ENCODE measurements around the gene C19orf33. TPM values are rescaled to one million over a fixed set of nuclear protein-coding genes. Genes with fewer than 3 reads are reported as not detected.
A peak's percentile ranks its signal among the peaks of the same experiment; 100 is the strongest.

Gene C19orf33
- total and polyA plus RNA-seq, 9 of the 15 experiments (the other 6 are each of a cell fraction or from before 2014, with no cell fraction given), result 3.2 TPM; not detected in 8

DNA sequence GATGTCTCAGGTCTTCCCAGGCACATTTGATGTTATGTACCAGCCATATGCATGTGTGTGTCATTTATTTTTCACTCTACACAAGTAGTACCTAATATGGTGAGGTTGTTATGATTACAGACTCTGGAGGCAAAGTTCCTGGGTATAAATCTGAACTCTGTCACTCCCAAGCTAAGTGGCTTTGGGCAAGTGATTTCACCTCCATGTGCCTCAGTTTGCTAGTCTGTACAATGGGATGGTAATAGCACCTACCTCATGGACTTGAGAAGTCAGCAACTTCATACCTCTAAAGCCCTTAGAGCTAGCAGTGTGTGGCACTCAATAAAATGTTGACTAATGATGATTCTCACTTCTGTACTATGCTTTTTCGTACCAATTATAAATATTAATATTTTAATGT, 27.7 kb downstream of the C19orf33 start (continued):
- TF ChIP-seq, protein P1, sequence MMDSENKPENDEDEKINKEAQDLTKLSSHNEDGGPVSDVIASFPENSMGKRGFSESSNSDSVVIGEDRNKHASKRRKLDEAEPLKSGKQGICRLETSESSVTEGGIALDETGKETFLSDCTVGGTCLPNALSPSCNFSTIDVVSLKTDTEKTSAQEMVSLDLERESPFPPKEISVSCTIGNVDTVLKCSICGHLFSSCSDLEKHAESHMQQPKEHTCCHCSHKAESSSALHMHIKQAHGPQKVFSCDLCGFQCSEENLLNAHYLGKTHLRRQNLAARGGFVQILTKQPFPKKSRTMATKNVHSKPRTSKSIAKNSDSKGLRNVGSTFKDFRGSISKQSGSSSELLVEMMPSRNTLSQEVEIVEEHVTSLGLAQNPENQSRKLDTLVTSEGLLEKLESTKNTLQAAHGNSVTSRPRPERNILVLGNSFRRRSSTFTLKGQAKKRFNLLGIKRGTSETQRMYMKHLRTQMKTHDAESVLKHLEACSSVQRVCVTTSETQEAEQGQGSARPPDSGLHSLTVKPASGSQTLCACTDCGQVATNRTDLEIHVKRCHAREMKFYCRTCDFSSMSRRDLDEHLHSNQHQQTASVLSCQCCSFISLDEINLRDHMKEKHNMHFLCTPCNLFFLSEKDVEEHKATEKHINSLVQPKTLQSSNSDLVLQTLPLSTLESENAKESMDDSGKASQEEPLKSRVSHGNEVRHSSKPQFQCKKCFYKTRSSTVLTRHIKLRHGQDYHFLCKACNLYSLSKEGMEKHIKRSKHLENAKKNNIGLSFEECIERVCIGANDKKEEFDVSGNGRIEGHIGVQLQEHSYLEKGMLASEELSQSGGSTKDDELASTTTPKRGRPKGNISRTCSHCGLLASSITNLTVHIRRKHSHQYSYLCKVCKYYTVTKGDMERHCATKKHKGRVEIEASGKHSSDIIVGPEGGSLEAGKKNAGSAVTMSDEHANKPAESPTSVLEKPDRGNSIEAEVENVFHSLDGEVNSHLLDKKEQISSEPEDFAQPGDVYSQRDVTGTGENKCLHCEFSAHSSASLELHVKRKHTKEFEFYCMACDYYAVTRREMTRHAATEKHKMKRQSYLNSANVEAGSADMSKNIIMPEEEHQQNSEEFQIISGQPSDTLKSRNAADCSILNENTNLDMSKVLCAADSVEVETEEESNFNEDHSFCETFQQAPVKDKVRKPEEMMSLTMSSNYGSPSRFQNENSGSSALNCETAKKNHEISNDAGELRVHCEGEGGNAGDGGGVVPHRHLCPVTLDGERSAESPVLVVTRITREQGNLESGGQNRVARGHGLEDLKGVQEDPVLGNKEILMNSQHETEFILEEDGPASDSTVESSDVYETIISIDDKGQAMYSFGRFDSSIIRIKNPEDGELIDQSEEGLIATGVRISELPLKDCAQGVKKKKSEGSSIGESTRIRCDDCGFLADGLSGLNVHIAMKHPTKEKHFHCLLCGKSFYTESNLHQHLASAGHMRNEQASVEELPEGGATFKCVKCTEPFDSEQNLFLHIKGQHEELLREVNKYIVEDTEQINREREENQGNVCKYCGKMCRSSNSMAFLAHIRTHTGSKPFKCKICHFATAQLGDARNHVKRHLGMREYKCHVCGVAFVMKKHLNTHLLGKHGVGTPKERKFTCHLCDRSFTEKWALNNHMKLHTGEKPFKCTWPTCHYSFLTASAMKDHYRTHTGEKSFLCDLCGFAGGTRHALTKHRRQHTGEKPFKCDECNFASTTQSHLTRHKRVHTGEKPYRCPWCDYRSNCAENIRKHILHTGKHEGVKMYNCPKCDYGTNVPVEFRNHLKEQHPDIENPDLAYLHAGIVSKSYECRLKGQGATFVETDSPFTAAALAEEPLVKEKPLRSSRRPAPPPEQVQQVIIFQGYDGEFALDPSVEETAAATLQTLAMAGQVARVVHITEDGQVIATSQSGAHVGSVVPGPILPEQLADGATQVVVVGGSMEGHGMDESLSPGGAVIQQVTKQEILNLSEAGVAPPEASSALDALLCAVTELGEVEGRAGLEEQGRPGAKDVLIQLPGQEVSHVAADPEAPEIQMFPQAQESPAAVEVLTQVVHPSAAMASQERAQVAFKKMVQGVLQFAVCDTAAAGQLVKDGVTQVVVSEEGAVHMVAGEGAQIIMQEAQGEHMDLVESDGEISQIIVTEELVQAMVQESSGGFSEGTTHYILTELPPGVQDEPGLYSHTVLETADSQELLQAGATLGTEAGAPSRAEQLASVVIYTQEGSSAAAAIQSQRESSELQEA (IDR thresholded peaks at IDR 0.05; ENCODE audit: low read depth), result no peak
- no peak for TF ChIP-seq BRD4 (IDR thresholded peaks at IDR 0.05)
- no peak for TF ChIP-seq ZNF311 (CRISPR knock-in tag; IDR thresholded peaks at IDR 0.05)
- TF ChIP-seq, protein P2, sequence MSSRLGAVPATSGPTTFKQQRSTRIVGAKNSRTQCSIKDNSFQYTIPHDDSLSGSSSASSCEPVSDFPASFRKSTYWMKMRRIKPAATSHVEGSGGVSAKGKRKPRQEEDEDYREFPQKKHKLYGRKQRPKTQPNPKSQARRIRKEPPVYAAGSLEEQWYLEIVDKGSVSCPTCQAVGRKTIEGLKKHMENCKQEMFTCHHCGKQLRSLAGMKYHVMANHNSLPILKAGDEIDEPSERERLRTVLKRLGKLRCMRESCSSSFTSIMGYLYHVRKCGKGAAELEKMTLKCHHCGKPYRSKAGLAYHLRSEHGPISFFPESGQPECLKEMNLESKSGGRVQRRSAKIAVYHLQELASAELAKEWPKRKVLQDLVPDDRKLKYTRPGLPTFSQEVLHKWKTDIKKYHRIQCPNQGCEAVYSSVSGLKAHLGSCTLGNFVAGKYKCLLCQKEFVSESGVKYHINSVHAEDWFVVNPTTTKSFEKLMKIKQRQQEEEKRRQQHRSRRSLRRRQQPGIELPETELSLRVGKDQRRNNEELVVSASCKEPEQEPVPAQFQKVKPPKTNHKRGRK (tag; IDR thresholded peaks at IDR 0.05), result no peak
- TF ChIP-seq NCOA6 (IDR thresholded peaks at IDR 0.05), result no peak
- no peak for TF ChIP-seq MAFK (IDR thresholded peaks at IDR 0.05; ENCODE audit: low read length)
- TF ChIP-seq MTA1 (IDR thresholded peaks at IDR 0.05; ENCODE audit: borderline replicate concordance), result no peak
- no peak for TF ChIP-seq ZNF830 (CRISPR knock-in tag; IDR thresholded peaks at IDR 0.05)
- TF ChIP-seq HBP1 (CRISPR knock-in tag; IDR thresholded peaks at IDR 0.05), result no peak
- TF ChIP-seq HDAC1 (IDR thresholded peaks at IDR 0.05), result peak in 1 of 2 experiments; percentile 25; a peak in 1 of 4 replicates
- TF ChIP-seq LCOR (CRISPR knock-in tag; IDR thresholded peaks at IDR 0.05), result no peak
- TF ChIP-seq, protein P3, sequence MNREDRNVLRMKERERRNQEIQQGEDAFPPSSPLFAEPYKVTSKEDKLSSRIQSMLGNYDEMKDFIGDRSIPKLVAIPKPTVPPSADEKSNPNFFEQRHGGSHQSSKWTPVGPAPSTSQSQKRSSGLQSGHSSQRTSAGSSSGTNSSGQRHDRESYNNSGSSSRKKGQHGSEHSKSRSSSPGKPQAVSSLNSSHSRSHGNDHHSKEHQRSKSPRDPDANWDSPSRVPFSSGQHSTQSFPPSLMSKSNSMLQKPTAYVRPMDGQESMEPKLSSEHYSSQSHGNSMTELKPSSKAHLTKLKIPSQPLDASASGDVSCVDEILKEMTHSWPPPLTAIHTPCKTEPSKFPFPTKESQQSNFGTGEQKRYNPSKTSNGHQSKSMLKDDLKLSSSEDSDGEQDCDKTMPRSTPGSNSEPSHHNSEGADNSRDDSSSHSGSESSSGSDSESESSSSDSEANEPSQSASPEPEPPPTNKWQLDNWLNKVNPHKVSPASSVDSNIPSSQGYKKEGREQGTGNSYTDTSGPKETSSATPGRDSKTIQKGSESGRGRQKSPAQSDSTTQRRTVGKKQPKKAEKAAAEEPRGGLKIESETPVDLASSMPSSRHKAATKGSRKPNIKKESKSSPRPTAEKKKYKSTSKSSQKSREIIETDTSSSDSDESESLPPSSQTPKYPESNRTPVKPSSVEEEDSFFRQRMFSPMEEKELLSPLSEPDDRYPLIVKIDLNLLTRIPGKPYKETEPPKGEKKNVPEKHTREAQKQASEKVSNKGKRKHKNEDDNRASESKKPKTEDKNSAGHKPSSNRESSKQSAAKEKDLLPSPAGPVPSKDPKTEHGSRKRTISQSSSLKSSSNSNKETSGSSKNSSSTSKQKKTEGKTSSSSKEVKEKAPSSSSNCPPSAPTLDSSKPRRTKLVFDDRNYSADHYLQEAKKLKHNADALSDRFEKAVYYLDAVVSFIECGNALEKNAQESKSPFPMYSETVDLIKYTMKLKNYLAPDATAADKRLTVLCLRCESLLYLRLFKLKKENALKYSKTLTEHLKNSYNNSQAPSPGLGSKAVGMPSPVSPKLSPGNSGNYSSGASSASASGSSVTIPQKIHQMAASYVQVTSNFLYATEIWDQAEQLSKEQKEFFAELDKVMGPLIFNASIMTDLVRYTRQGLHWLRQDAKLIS (CRISPR knock-in tag; IDR thresholded peaks at IDR 0.05), result no peak
- TF ChIP-seq PTTG1 (tag; IDR thresholded peaks at IDR 0.05; ENCODE audit: low read depth), result no peak
- TF ChIP-seq RCOR1 (IDR thresholded peaks at IDR 0.05; ENCODE audit: borderline replicate concordance in 1 of 2, low read depth in 2 of 2, low read length in 2 of 2), result peak in 1 of 2 experiments; percentile 72; a peak in 1 of 4 replicates
- TF ChIP-seq HDAC2 (IDR thresholded peaks at IDR 0.05), result peak; percentile 74

All from K562 (cell line).